Fibroblast of lung (primary cell): Measurements from ENCODE around the gene TBL3.

Source experiments
- EZH2 ChIP-seq: IDR thresholded peaks from 2 replicates; pipeline ENCODE4 v1.5.1; 2012; ENCODE audit warnings: low read length, control low read depth, mild to moderate bottlenecking; ENCODE audit errors: missing control alignments
- TF ChIP-seq, protein P1 (sequence below), 2 donors: IDR thresholded peaks in 1 of 2; conservative IDR thresholded peaks in 1 of 2; 1 replicate in 1 of 2; 2 replicates in 1 of 2; pipeline ENCODE4 v1.5.1; 2011 to 2012; ENCODE audit warnings: low read length in 2 of 2, control low read depth in 1 of 2, inconsistent platforms in 1 of 2, low read depth in 1 of 2, mild to moderate bottlenecking in 1 of 2

GRCh38 chr16:1966460-1966859 is 5.4 kb upstream of the TBL3 start, which contains the start of gene RNF151:
- TF ChIP-seq, protein P1, sequence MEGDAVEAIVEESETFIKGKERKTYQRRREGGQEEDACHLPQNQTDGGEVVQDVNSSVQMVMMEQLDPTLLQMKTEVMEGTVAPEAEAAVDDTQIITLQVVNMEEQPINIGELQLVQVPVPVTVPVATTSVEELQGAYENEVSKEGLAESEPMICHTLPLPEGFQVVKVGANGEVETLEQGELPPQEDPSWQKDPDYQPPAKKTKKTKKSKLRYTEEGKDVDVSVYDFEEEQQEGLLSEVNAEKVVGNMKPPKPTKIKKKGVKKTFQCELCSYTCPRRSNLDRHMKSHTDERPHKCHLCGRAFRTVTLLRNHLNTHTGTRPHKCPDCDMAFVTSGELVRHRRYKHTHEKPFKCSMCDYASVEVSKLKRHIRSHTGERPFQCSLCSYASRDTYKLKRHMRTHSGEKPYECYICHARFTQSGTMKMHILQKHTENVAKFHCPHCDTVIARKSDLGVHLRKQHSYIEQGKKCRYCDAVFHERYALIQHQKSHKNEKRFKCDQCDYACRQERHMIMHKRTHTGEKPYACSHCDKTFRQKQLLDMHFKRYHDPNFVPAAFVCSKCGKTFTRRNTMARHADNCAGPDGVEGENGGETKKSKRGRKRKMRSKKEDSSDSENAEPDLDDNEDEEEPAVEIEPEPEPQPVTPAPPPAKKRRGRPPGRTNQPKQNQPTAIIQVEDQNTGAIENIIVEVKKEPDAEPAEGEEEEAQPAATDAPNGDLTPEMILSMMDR (conservative IDR thresholded peaks at IDR 0.05 in 1 of 2, IDR thresholded peaks at IDR 0.05 in 1 of 2; ENCODE audit: low read depth in 1 of 2, low read length in 2 of 2), result no peak
- TF ChIP-seq EZH2, result no peak
